K562 (cell line): ENCODE data around the gene CYP2R1. TPM values are rescaled to one million over a fixed set of nuclear protein-coding genes. Genes with fewer than 3 reads are reported as not detected.

Experiments
- BRD9 ChIP-seq: fragments of 450-650 bp; IDR thresholded peaks from 2 replicates; pipeline ENCODE4 v1.6.1; 2018; ENCODE audit warnings: low read depth; ENCODE audit not compliant: partially characterized antibody
- CEBPB ChIP-seq: fragments of 450-650 bp; IDR thresholded peaks from 2 replicates; pipeline ENCODE4 v1.6.1; 2016; ENCODE audit warnings: missing genetic modification characterization, missing compliant biosample characterization
- CEBPG ChIP-seq, 3 experiments: fragments of 200-800 bp in 1 of 3; sonication (Bioruptor generic) in 1 of 3; sonication (generic) in 1 of 3; formaldehyde crosslinking in 1 of 3; IDR thresholded peaks in 2 of 3; conservative IDR thresholded peaks in 1 of 3; 2 replicates each; pipeline versions ENCODE4 v1.6.1 to v1.8.0; 2016 to 2022; ENCODE audit warnings: missing compliant biosample characterization in 2 of 3, missing genetic modification characterization in 2 of 3, mild to moderate bottlenecking in 1 of 3, missing genetic modification reagents in 1 of 3
- ERF ChIP-seq: fragments of 450-650 bp; formaldehyde crosslinking; IDR thresholded peaks from 2 replicates; pipeline ENCODE4 v1.4.0; 2020; ENCODE audit warnings: mild to moderate bottlenecking, mixed read lengths
- FOXK2 ChIP-seq, 2 experiments: fragments of 450-650 bp; IDR thresholded peaks in 1 of 2; conservative IDR thresholded peaks in 1 of 2; 2 replicates each; pipeline ENCODE4 v1.6.1; 2016; ENCODE audit warnings: low read depth in 2 of 2, mild to moderate bottlenecking in 1 of 2
- L3MBTL2 ChIP-seq: fragments of 450-650 bp; IDR thresholded peaks from 2 replicates; pipeline ENCODE4 v1.6.1; 2016; ENCODE audit warnings: mild to moderate bottlenecking, moderate library complexity
- LCOR ChIP-seq: sonication (generic); formaldehyde crosslinking; IDR thresholded peaks from 2 replicates; pipeline ENCODE4 v1.8.0; 2022; ENCODE audit warnings: mild to moderate bottlenecking, missing genetic modification reagents
- MEF2D ChIP-seq: conservative IDR thresholded peaks from 2 replicates; pipeline ENCODE4 v1.6.1; 2016; ENCODE audit warnings: low read depth, missing genetic modification characterization, missing compliant biosample characterization
- PPARD ChIP-seq: fragments of 250-450 bp; sonication (Bioruptor Pico); IDR thresholded peaks from 2 replicates; pipeline ENCODE4 v1.8.0; 2022; ENCODE audit warnings: inconsistent platforms, mild to moderate bottlenecking, moderate library complexity
- SIN3B ChIP-seq: fragments of 450-650 bp; IDR thresholded peaks from 2 replicates; pipeline ENCODE4 v1.6.1; 2017; ENCODE audit warnings: low read depth, mild to moderate bottlenecking, moderate library complexity
- SREBF1 ChIP-seq: fragments of 150-350 bp; IDR thresholded peaks from 2 replicates; pipeline ENCODE4 v1.6.1; 2014; ENCODE audit warnings: antibody characterized with exemption, low read depth, low read length, borderline replicate concordance
- ZC3H4 ChIP-seq: sonication (generic); formaldehyde crosslinking; IDR thresholded peaks from 2 replicates; pipeline ENCODE4 v1.9.0; 2021; ENCODE audit warnings: missing genetic modification reagents, borderline replicate concordance
- ZNF143 ChIP-seq: sonication (generic); formaldehyde crosslinking; IDR thresholded peaks from 2 replicates; pipeline ENCODE4 v1.9.0; 2022; ENCODE audit warnings: mild to moderate bottlenecking, missing genetic modification reagents
- ZNF165 ChIP-seq: fragments of 250-450 bp; sonication (Bioruptor Pico); IDR thresholded peaks from 2 replicates; pipeline ENCODE4 v1.4.0; 2020; ENCODE audit warnings: borderline replicate concordance
- ZNF175 ChIP-seq: fragments of 200-800 bp; sonication (Bioruptor generic); IDR thresholded peaks from 2 replicates; pipeline ENCODE4 v1.6.1; 2016; ENCODE audit warnings: low read depth, mild to moderate bottlenecking, missing genetic modification characterization, missing compliant biosample characterization
- ZNF197 ChIP-seq: fragments of 200-800 bp; sonication (Bioruptor generic); IDR thresholded peaks from 2 replicates; pipeline ENCODE4 v1.6.1; 2016; ENCODE audit warnings: low read depth, missing genetic modification characterization, missing compliant biosample characterization
- ZNF584 ChIP-seq: fragments of 200-800 bp; sonication (Bioruptor generic); IDR thresholded peaks from 2 replicates; pipeline ENCODE4 v1.6.1; 2016; ENCODE audit warnings: low read depth, mild to moderate bottlenecking, missing genetic modification characterization, missing compliant biosample characterization
- polyA plus RNA-seq, 8 experiments: library from polyadenylated mRNA; depleted of rRNA in 4 of 8; stranded (reverse) in 5 of 8; unstranded in 3 of 8; fragments of >200 nt; fragmentation: Nextera tagmentation in 2 of 8; fragmentation: Illumina TruSeq in 1 of 8; extraction: Ambion mirVana in 2 of 8; extraction: Trizol in 1 of 8; gene quantifications; 2 replicates each; pipeline versions ENCODE4 v1.2.1 to v1.2.3, GENCODE V29; 2011 to 2014; ENCODE audit warnings: inconsistent platforms in 1 of 8, missing spikeins in 1 of 8
- total RNA-seq, 7 experiments: library from RNA; depleted of rRNA in 6 of 7; stranded (reverse); fragments of >200 nt in 6 of 7; fragmentation: Illumina TruSeq in 2 of 7; extraction: Trizol in 2 of 7; gene quantifications; 2 replicates each; pipeline versions ENCODE4 v1.2.1 to v1.2.3, GENCODE V29; 2011 to 2021; ENCODE audit warnings: low replicate concordance in 1 of 7
- TF ChIP-seq, protein P1 (sequence below): fragments of 450-650 bp; IDR thresholded peaks from 2 replicates; pipeline ENCODE4 v1.6.1; 2017; ENCODE audit warnings: antibody characterized with exemption, mild to moderate bottlenecking
- TF ChIP-seq, protein P2 (sequence below), 2 experiments: IDR thresholded peaks; 2 replicates each; pipeline ENCODE4 v1.6.1; 2012; ENCODE audit warnings: improper control_type of control experiment in 2 of 2, low read depth in 2 of 2, low read length in 2 of 2, borderline replicate concordance in 1 of 2
- TF ChIP-seq, protein P3 (sequence below): fragments of 250-450 bp; sonication (Bioruptor Pico); IDR thresholded peaks from 2 replicates; pipeline ENCODE4 v1.4.0; 2020; ENCODE audit warnings: borderline replicate concordance

CYP2R1 gene
- total and polyA plus RNA-seq, 9 of the 15 experiments (the other 6 are each of a cell fraction or from before 2014, with no cell fraction given), result 19.4 to 40.5 (median 29.4) TPM

DNA sequence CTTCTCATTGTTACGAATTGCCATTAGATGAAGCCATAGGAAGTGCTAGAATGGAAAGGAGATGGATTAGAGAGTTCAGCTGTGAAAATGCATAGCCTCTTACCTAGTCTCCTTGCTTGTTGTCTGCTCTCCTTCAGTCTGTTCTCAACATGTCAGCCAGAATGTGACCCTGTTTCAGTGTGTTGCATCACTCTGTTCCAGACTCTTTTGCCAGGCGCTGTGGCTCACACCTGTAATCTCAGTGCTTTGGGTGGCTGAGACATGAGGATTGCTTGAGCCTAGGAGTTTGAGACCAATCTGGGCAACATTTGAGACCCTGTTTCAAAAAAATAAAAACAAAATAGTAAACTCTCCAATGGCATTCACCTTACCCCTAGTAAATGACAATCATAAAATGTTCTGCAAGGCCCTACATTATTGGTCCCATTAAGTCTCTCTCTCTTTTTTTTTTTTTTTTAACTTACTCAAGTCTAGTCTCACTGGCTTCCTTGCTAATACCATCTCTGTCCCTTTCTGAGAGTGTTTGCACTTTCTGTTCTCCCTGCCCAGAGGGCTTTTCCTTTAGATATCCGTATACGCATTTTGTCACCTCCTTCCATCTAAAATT lies 39.4 kb downstream of the CYP2R1 start (continued):
- TF ChIP-seq, protein P1, sequence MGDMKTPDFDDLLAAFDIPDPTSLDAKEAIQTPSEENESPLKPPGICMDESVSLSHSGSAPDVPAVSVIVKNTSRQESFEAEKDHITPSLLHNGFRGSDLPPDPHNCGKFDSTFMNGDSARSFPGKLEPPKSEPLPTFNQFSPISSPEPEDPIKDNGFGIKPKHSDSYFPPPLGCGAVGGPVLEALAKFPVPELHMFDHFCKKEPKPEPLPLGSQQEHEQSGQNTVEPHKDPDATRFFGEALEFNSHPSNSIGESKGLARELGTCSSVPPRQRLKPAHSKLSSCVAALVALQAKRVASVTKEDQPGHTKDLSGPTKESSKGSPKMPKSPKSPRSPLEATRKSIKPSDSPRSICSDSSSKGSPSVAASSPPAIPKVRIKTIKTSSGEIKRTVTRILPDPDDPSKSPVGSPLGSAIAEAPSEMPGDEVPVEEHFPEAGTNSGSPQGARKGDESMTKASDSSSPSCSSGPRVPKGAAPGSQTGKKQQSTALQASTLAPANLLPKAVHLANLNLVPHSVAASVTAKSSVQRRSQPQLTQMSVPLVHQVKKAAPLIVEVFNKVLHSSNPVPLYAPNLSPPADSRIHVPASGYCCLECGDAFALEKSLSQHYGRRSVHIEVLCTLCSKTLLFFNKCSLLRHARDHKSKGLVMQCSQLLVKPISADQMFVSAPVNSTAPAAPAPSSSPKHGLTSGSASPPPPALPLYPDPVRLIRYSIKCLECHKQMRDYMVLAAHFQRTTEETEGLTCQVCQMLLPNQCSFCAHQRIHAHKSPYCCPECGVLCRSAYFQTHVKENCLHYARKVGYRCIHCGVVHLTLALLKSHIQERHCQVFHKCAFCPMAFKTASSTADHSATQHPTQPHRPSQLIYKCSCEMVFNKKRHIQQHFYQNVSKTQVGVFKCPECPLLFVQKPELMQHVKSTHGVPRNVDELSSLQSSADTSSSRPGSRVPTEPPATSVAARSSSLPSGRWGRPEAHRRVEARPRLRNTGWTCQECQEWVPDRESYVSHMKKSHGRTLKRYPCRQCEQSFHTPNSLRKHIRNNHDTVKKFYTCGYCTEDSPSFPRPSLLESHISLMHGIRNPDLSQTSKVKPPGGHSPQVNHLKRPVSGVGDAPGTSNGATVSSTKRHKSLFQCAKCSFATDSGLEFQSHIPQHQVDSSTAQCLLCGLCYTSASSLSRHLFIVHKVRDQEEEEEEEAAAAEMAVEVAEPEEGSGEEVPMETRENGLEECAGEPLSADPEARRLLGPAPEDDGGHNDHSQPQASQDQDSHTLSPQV, result peak; percentile 72; the same call in 1 of the 2 replicates
- TF ChIP-seq MEF2D (tag), result 0 out of 2 replicates have a peak, but pooled peaks have one; percentile 45
- TF ChIP-seq, protein P2, sequence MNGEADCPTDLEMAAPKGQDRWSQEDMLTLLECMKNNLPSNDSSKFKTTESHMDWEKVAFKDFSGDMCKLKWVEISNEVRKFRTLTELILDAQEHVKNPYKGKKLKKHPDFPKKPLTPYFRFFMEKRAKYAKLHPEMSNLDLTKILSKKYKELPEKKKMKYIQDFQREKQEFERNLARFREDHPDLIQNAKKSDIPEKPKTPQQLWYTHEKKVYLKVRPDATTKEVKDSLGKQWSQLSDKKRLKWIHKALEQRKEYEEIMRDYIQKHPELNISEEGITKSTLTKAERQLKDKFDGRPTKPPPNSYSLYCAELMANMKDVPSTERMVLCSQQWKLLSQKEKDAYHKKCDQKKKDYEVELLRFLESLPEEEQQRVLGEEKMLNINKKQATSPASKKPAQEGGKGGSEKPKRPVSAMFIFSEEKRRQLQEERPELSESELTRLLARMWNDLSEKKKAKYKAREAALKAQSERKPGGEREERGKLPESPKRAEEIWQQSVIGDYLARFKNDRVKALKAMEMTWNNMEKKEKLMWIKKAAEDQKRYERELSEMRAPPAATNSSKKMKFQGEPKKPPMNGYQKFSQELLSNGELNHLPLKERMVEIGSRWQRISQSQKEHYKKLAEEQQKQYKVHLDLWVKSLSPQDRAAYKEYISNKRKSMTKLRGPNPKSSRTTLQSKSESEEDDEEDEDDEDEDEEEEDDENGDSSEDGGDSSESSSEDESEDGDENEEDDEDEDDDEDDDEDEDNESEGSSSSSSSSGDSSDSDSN (IDR thresholded peaks at IDR 0.05; ENCODE audit: borderline replicate concordance in 1 of 2, low read depth in 2 of 2, low read length in 2 of 2), result no peak
- TF ChIP-seq CEBPB, result peak; percentile 58; the same call in 1 of the 2 replicates
- no peak for TF ChIP-seq LCOR (CRISPR knock-in tag)
- TF ChIP-seq L3MBTL2, result peak; percentile 96
- no peak for TF ChIP-seq PPARD (CRISPR knock-in tag)
- peak; percentile 97 for TF ChIP-seq CEBPG (CRISPR knock-in tag; IDR thresholded peaks at IDR 0.05)
- peak; percentile 94 to 99 for TF ChIP-seq CEBPG (tag; conservative IDR thresholded peaks at IDR 0.05 in 1 of 2, IDR thresholded peaks at IDR 0.05 in 1 of 2)
- no peak for TF ChIP-seq SIN3B
- TF ChIP-seq ZC3H4 (CRISPR knock-in tag), result no peak
- peak; percentile 72 for TF ChIP-seq BRD9
- TF ChIP-seq, protein P3, sequence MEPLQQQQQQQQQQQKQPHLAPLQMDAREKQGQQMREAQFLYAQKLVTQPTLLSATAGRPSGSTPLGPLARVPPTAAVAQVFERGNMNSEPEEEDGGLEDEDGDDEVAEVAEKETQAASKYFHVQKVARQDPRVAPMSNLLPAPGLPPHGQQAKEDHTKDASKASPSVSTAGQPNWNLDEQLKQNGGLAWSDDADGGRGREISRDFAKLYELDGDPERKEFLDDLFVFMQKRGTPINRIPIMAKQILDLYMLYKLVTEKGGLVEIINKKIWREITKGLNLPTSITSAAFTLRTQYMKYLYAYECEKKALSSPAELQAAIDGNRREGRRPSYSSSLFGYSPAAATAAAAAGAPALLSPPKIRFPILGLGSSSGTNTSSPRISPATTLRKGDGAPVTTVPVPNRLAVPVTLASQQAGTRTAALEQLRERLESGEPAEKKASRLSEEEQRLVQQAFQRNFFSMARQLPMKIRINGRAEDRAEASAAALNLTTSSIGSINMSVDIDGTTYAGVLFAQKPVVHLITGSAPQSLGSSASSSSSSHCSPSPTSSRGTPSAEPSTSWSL (CRISPR knock-in tag), result no peak
- TF ChIP-seq SREBF1, result no peak
- peak in 1 of 2 experiments; percentile 50; a peak in 1 of 4 replicates for TF ChIP-seq FOXK2 (conservative IDR thresholded peaks at IDR 0.05 in 1 of 2, IDR thresholded peaks at IDR 0.05 in 1 of 2; ENCODE audit: low read depth in 2 of 2)
- TF ChIP-seq ZNF175 (CRISPR knock-in tag), result peak; percentile 92
- TF ChIP-seq ZNF143 (CRISPR knock-in tag), result no peak
- no peak for TF ChIP-seq ERF (CRISPR knock-in tag)
- TF ChIP-seq ZNF165 (CRISPR knock-in tag), result no peak
- TF ChIP-seq ZNF584, result peak; percentile 93
- no peak for TF ChIP-seq ZNF197 (CRISPR knock-in tag)
